Fibroblast of gingiva (primary cell): ENCODE measurements around the gene TMEM222.

Source experiments
- DNase-seq: peaks from one replicate; pipeline ENCODE4 v3.0.0-alpha.2; 2011; ENCODE audit warnings: low read depth

Gene TMEM222

GRCh38 chr1:27342391-27342777, 20.4 kb downstream of the TMEM222 start:
- DNase-seq = no peak

- DNase-seq = no peak
Measured at GRCh38 chr1:27342778-27343638, 21.0 kb downstream of the TMEM222 start.

GRCh38 chr1:27343639-27344025, 21.7 kb downstream of the TMEM222 start:
- no peak for DNase-seq

- no peak for DNase-seq
Measured at GRCh38 chr1:27345272-27345671, 23.3 kb downstream of the TMEM222 start.

- DNase-seq = no peak
Measured at GRCh38 chr1:27346357-27346756, 24.4 kb downstream of the TMEM222 start.

- DNase-seq = no peak
Measured at GRCh38 chr1:27346991-27347624, 25.1 kb downstream of the TMEM222 start.

GRCh38 chr1:27348861-27349783, 27.2 kb downstream of the TMEM222 start:
- DNase-seq = no peak

- peak; percentile 60 for DNase-seq
Measured at GRCh38 chr1:27349784-27350662, 28.1 kb downstream of the TMEM222 start.

- no peak for DNase-seq
Measured at GRCh38 chr1:27350663-27351540, 28.9 kb downstream of the TMEM222 start.

GRCh38 chr1:27351541-27352107, 29.7 kb downstream of the TMEM222 start:
- DNase-seq = no peak

GRCh38 chr1:27353166-27353565, 31.2 kb downstream of the TMEM222 start:
- DNase-seq = no peak

- DNase-seq = no peak
Measured at GRCh38 chr1:27353629-27354028, 31.7 kb downstream of the TMEM222 start.

- no peak for DNase-seq
Measured at GRCh38 chr1:27355683-27356082, 33.7 kb downstream of the TMEM222 start.

- no peak for DNase-seq
Measured at GRCh38 chr1:27356277-27356618, 34.3 kb downstream of the TMEM222 start.

GRCh38 chr1:27356619-27357280, 34.8 kb downstream of the TMEM222 start:
- DNase-seq = no peak

GRCh38 chr1:27357281-27358037, 35.5 kb downstream of the TMEM222 start:
- DNase-seq = peak; percentile 19

- DNase-seq = no peak
Measured at GRCh38 chr1:27358038-27358927, 36.3 kb downstream of the TMEM222 start.

GRCh38 chr1:27358928-27359313, 37.0 kb downstream of the TMEM222 start:
- no peak for DNase-seq
